HepG2 (cell line): ENCODE measurements around the gene LDLRAD3. TPM values are rescaled to one million over a fixed set of nuclear protein-coding genes. Genes with fewer than 3 reads are reported as not detected.

Experiments used
- ATAC-seq: fragments of 200-7000 bp; cut with Tn5 transposase; 3 replicates; pipeline ENCODE4 v1.9.1; 2020; ENCODE audit warnings: mild to moderate bottlenecking, moderate library complexity
- BruUV-seq: library from RNA; stranded (reverse); fragments of 400-500 nt; replicated peaks from 2 replicates; lab custom pipeline; 2021; lab: Mats Ljungman, UMichigan
- CTCF ChIA-PET: fragments of 300-600 bp; formaldehyde crosslinking; extraction: SDS; loops from one replicate; lab custom pipeline; 2021; ENCODE audit warnings: low total read pairs, inconsistent platforms, low intra/inter-chr PET ratio; lab: Yijun Ruan, JAX
- POLR2A ChIA-PET: fragments of 350-600 bp; sonication (Branson Sonifier 250); formaldehyde crosslinking; loops from one replicate; lab custom pipeline; 2020; ENCODE audit warnings: antibody characterized with exemption, inconsistent platforms; lab: Yijun Ruan, JAX
- DNase-seq: peaks from one replicate; pipeline ENCODE4 v3.0.0-alpha.2; 2015; ENCODE audit warnings: low spot score
- FAIRE-seq: peaks from 3 replicates; lab custom pipeline; 2011; peaks lifted over from hg19 to GRCh38; lab: Jason Lieb, UNC
- H2AFZ ChIP-seq: one replicate; pipeline ENCODE4 v1.6.1; 2011; ENCODE audit warnings: low read length, inconsistent platforms
- H3K27ac ChIP-seq: fragments of 300-600 bp; 3 replicates; pipeline ENCODE4 v1.8.0; 2011; ENCODE audit warnings: mixed run types, mild to moderate bottlenecking, mixed read lengths, low read length, inconsistent platforms; ENCODE audit not compliant: insufficient read depth; ENCODE audit errors: extremely low read length
- H3K27me3 ChIP-seq, 2 experiments: fragments of 200-600 bp in 1 of 2; 2 replicates in 1 of 2; 3 replicates in 1 of 2; pipeline versions ENCODE4 v1.6.0 to v1.8.0; 2011; ENCODE audit warnings: low read length in 2 of 2, mild to moderate bottlenecking in 2 of 2, moderate library complexity in 2 of 2, inconsistent platforms in 1 of 2; ENCODE audit not compliant: insufficient read depth in 2 of 2, control insufficient read depth in 1 of 2
- H3K36me3 ChIP-seq, 2 experiments: fragments of 200-600 bp in 1 of 2; replicated peaks in 1 of 2; 2 replicates in 1 of 2; 3 replicates in 1 of 2; pipeline versions ENCODE4 v1.5.1 to v1.8.0; 2011; ENCODE audit warnings: low read length in 2 of 2, inconsistent platforms in 1 of 2; ENCODE audit not compliant: insufficient read depth in 2 of 2, control insufficient read depth in 1 of 2
- H3K4me1 ChIP-seq: 2 replicates; pipeline ENCODE4 v1.5.1; 2012; ENCODE audit warnings: low read length, inconsistent platforms; ENCODE audit not compliant: insufficient read depth
- H3K4me2 ChIP-seq: 2 replicates; pipeline ENCODE4 v1.6.0; 2011; ENCODE audit warnings: low read depth, low read length, inconsistent platforms
- H3K4me3 ChIP-seq, 3 experiments: fragments of 200-600 bp in 1 of 3; sonication (generic), shearing (Covaris generic) in 1 of 3; replicated peaks in 1 of 3; 2 replicates each; pipeline ENCODE4 v1.5.1; 2011 to 2016; ENCODE audit warnings: low read length in 3 of 3, inconsistent platforms in 2 of 3, low read depth in 2 of 3, mild to moderate bottlenecking in 2 of 3, control low read depth in 1 of 3, mixed read lengths in 1 of 3; ENCODE audit not compliant: insufficient read depth in 1 of 3
- H3K79me2 ChIP-seq: one replicate; pipeline ENCODE4 v1.6.1; 2011; ENCODE audit warnings: low read length, inconsistent platforms; ENCODE audit not compliant: insufficient read depth
- H3K9ac ChIP-seq: 2 replicates; pipeline ENCODE4 v1.6.0; 2011; ENCODE audit warnings: mild to moderate bottlenecking, low read depth, low read length, inconsistent platforms; ENCODE audit not compliant: insufficient read depth
- H3K9me3 ChIP-seq: 2 replicates; pipeline ENCODE4 v1.5.1; 2012; ENCODE audit warnings: mild to moderate bottlenecking, low read length
- H4K20me1 ChIP-seq: 2 replicates; pipeline ENCODE4 v1.6.0; 2011; ENCODE audit warnings: inconsistent platforms, mild to moderate bottlenecking, low read length, moderate library complexity; ENCODE audit not compliant: insufficient read depth
- ESRRA ChIP-seq: sonication (generic); formaldehyde crosslinking; IDR thresholded peaks from 2 replicates; pipeline ENCODE4 v1.5.1; 2020; ENCODE audit warnings: mild to moderate bottlenecking, low read depth, missing genetic modification reagents
- FOXJ3 ChIP-seq: sonication (generic); formaldehyde crosslinking; IDR thresholded peaks from 2 replicates; pipeline ENCODE4 v1.4.0; 2020; ENCODE audit warnings: missing genetic modification reagents, mild to moderate bottlenecking, borderline replicate concordance
- FOXK1 ChIP-seq: sonication (generic); formaldehyde crosslinking; IDR thresholded peaks from 2 replicates; pipeline ENCODE4 v1.4.0; 2020; ENCODE audit warnings: low read depth, missing genetic modification reagents, borderline replicate concordance
- GATAD1 ChIP-seq: IDR thresholded peaks from 2 replicates; pipeline ENCODE4 v1.6.1; 2016; ENCODE audit warnings: missing genetic modification reagents, missing compliant biosample characterization
- GTF2F1 ChIP-seq: fragments of 150-350 bp; IDR thresholded peaks from 2 replicates; pipeline ENCODE4 v1.6.1; 2014; ENCODE audit warnings: low read length
- HHEX ChIP-seq: IDR thresholded peaks from 2 replicates; pipeline ENCODE4 v1.6.1; 2016; ENCODE audit warnings: control low read depth
- HNF4G ChIP-seq, 2 experiments: sonication (generic) in 1 of 2; formaldehyde crosslinking in 1 of 2; IDR thresholded peaks; 2 replicates each; pipeline versions ENCODE4 v1.4.0 to v1.6.1; 2011 to 2020; ENCODE audit warnings: borderline replicate concordance in 2 of 2, low read depth in 2 of 2, mild to moderate bottlenecking in 2 of 2, low read length in 1 of 2, missing genetic modification reagents in 1 of 2, moderate library complexity in 1 of 2
- LRRFIP1 ChIP-seq: sonication (generic); formaldehyde crosslinking; conservative IDR thresholded peaks from 2 replicates; pipeline ENCODE4 v1.4.0; 2020; ENCODE audit warnings: missing genetic modification reagents
- ONECUT2 ChIP-seq: sonication (generic); formaldehyde crosslinking; IDR thresholded peaks from 2 replicates; pipeline ENCODE4 v1.4.0; 2020; ENCODE audit warnings: missing genetic modification reagents
- PBX2 ChIP-seq: IDR thresholded peaks from 2 replicates; pipeline ENCODE4 v1.6.1; 2016; ENCODE audit warnings: control low read depth
- PREB ChIP-seq: sonication (generic); formaldehyde crosslinking; IDR thresholded peaks from 2 replicates; pipeline ENCODE4 v1.4.0; 2020; ENCODE audit warnings: missing genetic modification reagents
- YY1 ChIP-seq: IDR thresholded peaks from 2 replicates; pipeline ENCODE4 v1.6.1; 2011; ENCODE audit warnings: low read length, low read depth, moderate library complexity, mild to moderate bottlenecking; ENCODE audit not compliant: insufficient read depth, insufficient replicate concordance
- ZBTB7A ChIP-seq: sonication (generic); formaldehyde crosslinking; IDR thresholded peaks from 2 replicates; pipeline ENCODE4 v1.8.0; 2022; ENCODE audit warnings: mild to moderate bottlenecking, missing genetic modification reagents
- ZFP62 ChIP-seq: sonication (generic); formaldehyde crosslinking; IDR thresholded peaks from 2 replicates; pipeline ENCODE4 v1.4.0; 2020; ENCODE audit warnings: missing genetic modification reagents
- ZNF292 ChIP-seq: sonication (generic); formaldehyde crosslinking; IDR thresholded peaks from 2 replicates; pipeline ENCODE4 v1.8.1; 2022; ENCODE audit warnings: mild to moderate bottlenecking, low read depth, missing genetic modification reagents, borderline replicate concordance
- ZNF296 ChIP-seq: sonication (generic); formaldehyde crosslinking; conservative IDR thresholded peaks from 2 replicates; pipeline ENCODE4 v1.5.0; 2020; ENCODE audit warnings: mild to moderate bottlenecking, missing genetic modification reagents
- ZNF513 ChIP-seq: sonication (generic); formaldehyde crosslinking; conservative IDR thresholded peaks from 2 replicates; pipeline ENCODE4 v1.5.0; 2020; ENCODE audit warnings: missing genetic modification reagents
- ZNF547 ChIP-seq: sonication (generic); formaldehyde crosslinking; IDR thresholded peaks from 2 replicates; pipeline ENCODE4 v1.5.1; 2020; ENCODE audit warnings: mild to moderate bottlenecking, missing genetic modification reagents
- in situ Hi-C: cut with HindIII; loops from 2 replicates; pipeline ENCODE4 v1.10.0; 2017; ENCODE audit warnings: low pct_unique_long_range_greater_than_20kb; ENCODE audit not compliant: extremely low pct_ligation_motif_present
- intact Hi-C: fragments of 100-400 bp; cut with micrococcal nuclease; formaldehyde crosslinking; loops from one replicate; pipeline ENCODE4 v1.10.0; 2022; ENCODE audit not compliant: unreplicated experiment
- polyA plus RNA-seq, 8 experiments: library from polyadenylated mRNA; depleted of rRNA in 3 of 8; stranded (reverse) in 7 of 8; unstranded in 1 of 8; fragments of >200 nt; fragmentation: Illumina TruSeq in 4 of 8; extraction: Trizol in 4 of 8; gene quantifications; 2 replicates each; pipeline versions ENCODE4 v1.2.1 to v1.2.3, GENCODE V29; 2011 to 2016; ENCODE audit warnings: low read depth in 4 of 8, missing spikeins in 1 of 8, mixed read lengths in 1 of 8; ENCODE audit not compliant: insufficient read depth in 1 of 8
- total RNA-seq, 5 experiments: library from RNA; depleted of rRNA; stranded (reverse); fragments of >200 nt; fragmentation: Illumina TruSeq; extraction: Trizol; gene quantifications; 2 replicates each; pipeline ENCODE4 v1.2.3, GENCODE V29; 2016; ENCODE audit warnings: low read depth in 1 of 5

Gene LDLRAD3
- total and polyA plus RNA-seq, 2 of the 13 experiments (the other 11 are each of a cell fraction or from before 2014, with no cell fraction given) = 0.50 to 0.60 TPM

- H3K79me2 ChIP-seq = no peaks in the 10 kb centered on the region
- BruUV-seq = no TSS peak
- no peaks in the 10 kb centered on the region for H3K36me3 ChIP-seq
- peaks cover 11% of the 10 kb centered on the region; the same call in 1 of the 2 replicates for H3K9me3 ChIP-seq
- no peak overlapping the region for H2AFZ ChIP-seq
- no peaks in the 10 kb centered on the region for H3K27me3 ChIP-seq
- in situ Hi-C loops = no loop called here
- ChIA-PET POLR2A (no interaction called here), CTCF (no interaction called here)
- H3K4me2 ChIP-seq = no peak overlapping the region
- H3K9ac ChIP-seq = no peak overlapping the region
- TF ChIP-seq ONECUT2 (no peak), ZNF292 (no peak), YY1 (no peak), FOXJ3 (no peak), FOXK1 (no peak), ZNF547 (CRISPR knock-in tag) (no peak), HNF4G (IDR thresholded peaks at IDR 0.05; ENCODE audit: borderline replicate concordance, low read depth, low read length) (no peak), HNF4G (CRISPR knock-in tag; IDR thresholded peaks at IDR 0.05; ENCODE audit: borderline replicate concordance, low read depth) (no peak), GATAD1 (CRISPR knock-in tag) (no peak), GTF2F1 (no peak), LRRFIP1 (CRISPR knock-in tag) (no peak), PREB (no peak), ZBTB7A (CRISPR knock-in tag) (no peak), ZNF296 (no peak), PBX2 (no peak), ZNF513 (CRISPR knock-in tag) (no peak), HHEX (CRISPR knock-in tag) (no peak), ESRRA (CRISPR knock-in tag) (no peak), ZFP62 (no peak)
- DNase-seq = no peak
- no peak for ATAC-seq
- H3K4me1 ChIP-seq = no peaks in the 10 kb centered on the region
- no peak overlapping the region for H3K27ac ChIP-seq
- intact Hi-C loops = no loop called here
- FAIRE-seq = no peak
- H4K20me1 ChIP-seq = no peaks in the 10 kb centered on the region
- H3K4me3 ChIP-seq = no peak overlapping the region
These were observed 40.9 kb upstream of the LDLRAD3 start for GRCh38 chr11:35902961-35903360.
